Activated naive CD8-positive, alpha-beta T cell treated with anti-CD3 and anti-CD28 coated beads, Interleukin-2, amount 50 U/mL, for 24 hours (primary cell): Measurements from ENCODE around the gene PIK3CG.

Experiments
- ATAC-seq: fragments of 150-1000 bp; cut with Tn5 transposase; one replicate; pipeline ENCODE4 v1.10.0; 2021
- DNase-seq: peaks from one replicate; pipeline ENCODE4 v3.0.0; 2021
- H3K27ac Mint-ChIP-seq: one replicate; pipeline ENCODE4 v1.8.0; 2021; ENCODE audit warnings: mild to moderate bottlenecking, mixed read lengths
- H3K27me3 Mint-ChIP-seq: one replicate; pipeline ENCODE4 v1.8.0; 2021; ENCODE audit warnings: mixed read lengths
- H3K36me3 Mint-ChIP-seq: one replicate; pipeline ENCODE4 v1.8.0; 2021; ENCODE audit warnings: low read depth, mixed read lengths
- H3K4me1 Mint-ChIP-seq: one replicate; pipeline ENCODE4 v1.8.0; 2021; ENCODE audit warnings: mixed read lengths
- H3K4me3 Mint-ChIP-seq: one replicate; pipeline ENCODE4 v1.8.0; 2021; ENCODE audit warnings: mild to moderate bottlenecking, moderate library complexity, mixed read lengths
- H3K9me3 Mint-ChIP-seq: one replicate; pipeline ENCODE4 v1.8.0; 2021; ENCODE audit warnings: mixed read lengths

PIK3CG gene

GRCh38 chr7:106867641-106868351, 2.7 kb downstream of the PIK3CG start:
- Mint-ChIP-seq H3K27me3 (no peaks in the 10 kb centered on the region), H3K4me1 (peaks cover 82% of the 10 kb centered on the region), H3K4me3 (no peak overlapping the region), H3K9me3 (no peaks in the 10 kb centered on the region), H3K27ac (peak overlapping the region; percentile 76), H3K36me3 (peaks cover 50% of the 10 kb centered on the region)
- no peak for ATAC-seq
- no peak for DNase-seq

- ATAC-seq: no peak
- H3K36me3 Mint-ChIP-seq: peaks cover 53% of the 10 kb centered on the region
- H3K27ac Mint-ChIP-seq: no peak overlapping the region
- H3K4me1 Mint-ChIP-seq: peaks cover 81% of the 10 kb centered on the region
- no peak overlapping the region for H3K4me3 Mint-ChIP-seq
- H3K27me3 Mint-ChIP-seq: no peaks in the 10 kb centered on the region
- no peak for DNase-seq
- H3K9me3 Mint-ChIP-seq: no peaks in the 10 kb centered on the region
These were observed 3.3 kb downstream of the PIK3CG start for GRCh38 chr7:106868364-106868763.

- ATAC-seq (no peak), DNase-seq (no peak)
- peak overlapping the region; percentile 50 for H3K4me3 Mint-ChIP-seq
- H3K36me3 Mint-ChIP-seq: peaks cover 69% of the 10 kb centered on the region
- H3K27me3 Mint-ChIP-seq: no peaks in the 10 kb centered on the region
- peaks cover 76% of the 10 kb centered on the region for H3K4me1 Mint-ChIP-seq
- no peaks in the 10 kb centered on the region for H3K9me3 Mint-ChIP-seq
- peak overlapping the region; percentile 70 for H3K27ac Mint-ChIP-seq
These were observed 4.9 kb downstream of the PIK3CG start for GRCh38 chr7:106869954-106870353.

GRCh38 chr7:106870528-106870927, 5.4 kb downstream of the PIK3CG start:
- Mint-ChIP-seq H3K27me3 (no peaks in the 10 kb centered on the region), H3K27ac (peak overlapping the region; percentile 70), H3K9me3 (peaks cover 4% of the 10 kb centered on the region), H3K36me3 (peaks cover 75% of the 10 kb centered on the region), H3K4me3 (peak overlapping the region; percentile 50), H3K4me1 (peaks cover 73% of the 10 kb centered on the region)
- DNase-seq (no peak), ATAC-seq (no peak)

- peak; percentile 85 for ATAC-seq
- H3K27ac Mint-ChIP-seq: peak overlapping the region; percentile 70
- peak overlapping the region; percentile 50 for H3K4me3 Mint-ChIP-seq
- H3K4me1 Mint-ChIP-seq: peaks cover 73% of the 10 kb centered on the region
- no peak for DNase-seq
- H3K9me3 Mint-ChIP-seq: peaks cover 6% of the 10 kb centered on the region
- peaks cover 77% of the 10 kb centered on the region for H3K36me3 Mint-ChIP-seq
- H3K27me3 Mint-ChIP-seq: no peaks in the 10 kb centered on the region
These were observed 5.9 kb downstream of the PIK3CG start for GRCh38 chr7:106870983-106871410.

- no peaks in the 10 kb centered on the region for H3K27me3 Mint-ChIP-seq
- peaks cover 81% of the 10 kb centered on the region for H3K36me3 Mint-ChIP-seq
- DNase-seq (no peak), ATAC-seq (peak; percentile 16)
- H3K4me1 Mint-ChIP-seq: peaks cover 67% of the 10 kb centered on the region
- H3K9me3 Mint-ChIP-seq: peaks cover 6% of the 10 kb centered on the region
- peak overlapping the region; percentile 70 for H3K27ac Mint-ChIP-seq
- H3K4me3 Mint-ChIP-seq: peak overlapping the region; percentile 50
These were observed 6.9 kb downstream of the PIK3CG start for GRCh38 chr7:106871793-106872571.

GRCh38 chr7:106872763-106873162, 7.7 kb downstream of the PIK3CG start:
- H3K27me3 Mint-ChIP-seq: no peaks in the 10 kb centered on the region
- H3K9me3 Mint-ChIP-seq: peaks cover 6% of the 10 kb centered on the region
- H3K27ac Mint-ChIP-seq: peak overlapping the region; percentile 70
- DNase-seq: no peak
- no peak for ATAC-seq
- peaks cover 71% of the 10 kb centered on the region for H3K4me1 Mint-ChIP-seq
- H3K36me3 Mint-ChIP-seq: peaks cover 82% of the 10 kb centered on the region
- peak overlapping the region; percentile 50 for H3K4me3 Mint-ChIP-seq

- Mint-ChIP-seq H3K27me3 (no peaks in the 10 kb centered on the region), H3K36me3 (peaks cover 80% of the 10 kb centered on the region), H3K9me3 (peaks cover 6% of the 10 kb centered on the region), H3K4me1 (peaks cover 74% of the 10 kb centered on the region), H3K4me3 (no peak overlapping the region), H3K27ac (no peak overlapping the region)
- DNase-seq (no peak), ATAC-seq (no peak)
These were observed 9.0 kb downstream of the PIK3CG start for GRCh38 chr7:106874076-106874475.

- Mint-ChIP-seq H3K4me3 (no peak overlapping the region), H3K4me1 (peaks cover 71% of the 10 kb centered on the region), H3K27me3 (no peaks in the 10 kb centered on the region), H3K9me3 (peaks cover 6% of the 10 kb centered on the region), H3K36me3 (peaks cover 76% of the 10 kb centered on the region), H3K27ac (no peak overlapping the region)
- DNase-seq (no peak), ATAC-seq (no peak)
These were observed 10.4 kb downstream of the PIK3CG start for GRCh38 chr7:106875508-106875907.

GRCh38 chr7:106878748-106879439, 13.8 kb downstream of the PIK3CG start:
- no peak for DNase-seq
- peak; percentile 71 for ATAC-seq
- H3K36me3 Mint-ChIP-seq: peaks cover 76% of the 10 kb centered on the region
- peaks cover 51% of the 10 kb centered on the region for H3K4me1 Mint-ChIP-seq
- peak overlapping the region; percentile 37 for H3K4me3 Mint-ChIP-seq
- peaks cover 6% of the 10 kb centered on the region for H3K9me3 Mint-ChIP-seq
- no peaks in the 10 kb centered on the region for H3K27me3 Mint-ChIP-seq
- H3K27ac Mint-ChIP-seq: peak overlapping the region; percentile 66

GRCh38 chr7:106881984-106882383, 16.9 kb downstream of the PIK3CG start:
- Mint-ChIP-seq H3K27me3 (no peaks in the 10 kb centered on the region), H3K9me3 (no peaks in the 10 kb centered on the region), H3K27ac (no peak overlapping the region), H3K36me3 (peaks cover 73% of the 10 kb centered on the region), H3K4me1 (peaks cover 45% of the 10 kb centered on the region), H3K4me3 (no peak overlapping the region)
- ATAC-seq: no peak
- no peak for DNase-seq

- DNase-seq: no peak
- ATAC-seq: no peak
- no peaks in the 10 kb centered on the region for H3K9me3 Mint-ChIP-seq
- peaks cover 72% of the 10 kb centered on the region for H3K36me3 Mint-ChIP-seq
- peaks cover 36% of the 10 kb centered on the region for H3K4me1 Mint-ChIP-seq
- no peak overlapping the region for H3K27ac Mint-ChIP-seq
- no peaks in the 10 kb centered on the region for H3K27me3 Mint-ChIP-seq
- no peak overlapping the region for H3K4me3 Mint-ChIP-seq
These were observed 18.5 kb downstream of the PIK3CG start for GRCh38 chr7:106883456-106884026.

- Mint-ChIP-seq H3K27me3 (no peaks in the 10 kb centered on the region), H3K36me3 (peaks cover 73% of the 10 kb centered on the region), H3K4me1 (peaks cover 20% of the 10 kb centered on the region), H3K4me3 (no peak overlapping the region), H3K9me3 (no peaks in the 10 kb centered on the region), H3K27ac (no peak overlapping the region)
- no peak for DNase-seq
- ATAC-seq: no peak
These were observed 20.6 kb downstream of the PIK3CG start for GRCh38 chr7:106885652-106886051.

GRCh38 chr7:106887421-106887820, 22.3 kb downstream of the PIK3CG start:
- peak; percentile 33 for ATAC-seq
- Mint-ChIP-seq H3K9me3 (no peaks in the 10 kb centered on the region), H3K4me1 (peaks cover 24% of the 10 kb centered on the region), H3K36me3 (peaks cover 75% of the 10 kb centered on the region), H3K4me3 (no peak overlapping the region), H3K27ac (no peak overlapping the region), H3K27me3 (no peaks in the 10 kb centered on the region)
- no peak for DNase-seq
